HG03159 (cell line): ENCODE results near the gene KRT86.
"Not testable (repeated sequence)": the region's sequence is repeated elsewhere in the genome, so short reads cannot be mapped to it uniquely, and the experiment has no call there.

Experiments used
- ATAC-seq: cut with Tn5 transposase; IDR thresholded peaks from one replicate; pipeline ENCODE4 v1.9.1; 2021; ENCODE audit warnings: mild to moderate bottlenecking, moderate library complexity; ENCODE audit not compliant: unreplicated experiment

Gene KRT86

DNA sequence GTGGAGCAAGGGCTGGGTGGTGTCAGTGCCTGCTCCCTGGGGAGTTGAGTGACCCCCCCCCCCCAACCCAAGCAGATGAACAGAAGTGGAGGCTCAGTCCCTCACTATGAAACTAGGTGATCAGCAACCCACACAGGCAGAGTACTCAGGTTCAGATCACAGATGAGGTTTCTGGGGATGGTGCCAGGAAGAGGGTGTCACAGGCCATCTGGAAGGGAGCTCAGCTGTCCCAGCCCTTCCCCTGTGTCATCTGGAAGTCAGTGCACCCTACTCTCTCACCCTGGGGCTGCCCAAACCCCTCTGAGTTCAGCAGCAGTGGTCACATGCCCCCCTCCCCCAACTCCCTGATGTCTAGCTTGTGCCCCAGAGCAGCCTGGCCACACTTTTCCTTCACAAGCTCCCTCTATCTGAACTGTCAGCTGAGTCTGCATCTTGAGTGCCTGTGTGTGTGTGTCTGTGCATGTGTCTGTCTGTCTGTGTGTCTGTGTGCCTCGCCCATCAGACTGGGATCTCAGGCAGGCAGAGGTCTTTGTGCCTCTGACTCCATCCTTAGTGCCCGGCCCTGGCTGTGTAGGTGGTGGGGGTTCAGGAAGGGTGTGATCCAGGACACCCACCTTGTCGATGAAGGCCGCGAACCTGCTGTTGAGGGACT is 16.2 kb downstream of the KRT86 start:
- ATAC-seq = not testable (repeated sequence)

DNA sequence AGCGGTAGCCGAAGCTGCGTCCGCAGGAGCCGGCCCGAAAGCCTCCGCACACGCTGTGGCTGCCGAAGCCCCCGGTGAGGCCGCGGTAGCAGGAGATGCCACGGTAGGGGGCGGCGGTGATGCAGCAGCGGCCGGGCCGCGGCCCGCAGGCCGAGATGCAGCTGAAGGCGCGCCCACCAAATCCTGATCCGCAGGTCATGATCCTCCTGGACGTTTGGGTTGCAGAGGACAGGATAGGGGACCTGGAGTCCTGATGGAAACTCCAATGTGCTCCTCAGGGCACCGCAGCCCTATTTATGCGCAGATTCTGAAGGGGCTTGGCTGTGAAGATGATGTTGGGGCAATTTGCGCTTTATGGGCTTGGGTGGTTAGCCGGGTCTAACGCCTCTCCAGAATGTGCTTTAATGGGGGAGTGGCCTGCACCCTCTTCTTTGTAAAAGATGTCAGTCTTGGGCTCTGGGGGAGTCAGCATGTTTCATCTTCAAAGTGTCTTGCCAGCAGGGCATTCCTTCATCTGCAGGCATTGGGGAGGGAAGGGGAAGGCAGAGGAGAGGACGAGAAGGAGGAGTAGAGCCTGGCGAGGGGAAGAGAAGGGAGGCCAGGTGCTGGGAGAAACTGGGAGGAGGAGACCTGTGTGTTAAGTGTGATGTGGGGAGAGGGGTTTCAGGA is 17.0 kb downstream of the KRT86 start, which contains the start of gene KRT81:
Gene KRT81 (minus strand): TSS at position 268 of the 669 bp plus-strand sequence. CDS start 69 bp downstream, at position 199.
- ATAC-seq = no peak

- no peak for ATAC-seq
Measured at GRCh38 chr12:52293926-52294325, 19.5 kb downstream of the KRT86 start.

GRCh38 chr12:52294803-52295202 is 20.4 kb downstream of the KRT86 start:
- no peak for ATAC-seq

DNA sequence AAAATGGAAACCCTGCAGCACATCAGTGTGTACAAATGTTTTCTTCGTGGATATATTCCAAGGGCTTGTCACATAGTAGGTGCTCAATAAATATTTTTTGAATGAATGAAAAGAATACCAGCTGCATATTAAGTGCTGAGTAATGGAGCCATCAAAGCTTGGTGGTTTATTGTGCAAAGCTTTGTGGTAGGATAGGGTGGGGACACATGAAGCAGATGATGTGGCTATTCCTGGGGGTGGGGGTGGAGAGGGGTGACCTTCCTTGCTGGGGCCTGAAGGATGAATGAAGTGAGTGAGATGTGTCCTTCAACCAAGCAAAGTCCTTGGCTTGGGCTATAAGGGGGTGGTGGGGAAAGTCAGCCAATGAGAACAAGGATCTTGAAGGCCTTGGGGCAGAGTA is 21.2 kb downstream of the KRT86 start:
- ATAC-seq = no peak

- ATAC-seq = no peak
Measured at GRCh38 chr12:52296572-52297215, 22.2 kb downstream of the KRT86 start.

DNA sequence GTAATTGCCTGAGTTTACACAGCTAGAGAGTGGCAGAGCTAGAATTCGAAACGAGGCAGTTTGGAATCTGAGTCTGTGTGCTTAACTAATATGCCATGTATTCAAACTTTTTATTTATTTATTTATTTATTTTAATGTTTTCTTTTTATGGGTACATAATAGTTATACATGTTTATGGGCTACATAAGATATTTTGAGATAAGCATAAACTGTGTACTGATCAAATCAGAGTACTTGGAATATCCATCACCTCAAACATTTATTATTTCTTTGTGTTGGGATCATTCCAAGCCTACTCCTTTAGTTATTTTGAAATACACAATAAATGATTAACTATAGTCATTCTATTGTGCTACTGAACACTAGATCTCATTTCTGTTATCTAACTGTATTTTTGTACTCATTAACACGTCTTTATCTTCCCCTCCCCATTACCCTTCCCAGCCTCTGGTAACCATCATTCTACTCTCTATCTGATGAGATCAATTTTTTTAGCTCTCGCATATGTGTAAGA is 24.3 kb downstream of the KRT86 start:
- ATAC-seq = no peak

- ATAC-seq = no peak
Measured at GRCh38 chr12:52300796-52301691, 26.6 kb downstream of the KRT86 start.

- not testable (repeated sequence) for ATAC-seq
Measured at GRCh38 chr12:52301721-52302120, 27.3 kb downstream of the KRT86 start.

DNA sequence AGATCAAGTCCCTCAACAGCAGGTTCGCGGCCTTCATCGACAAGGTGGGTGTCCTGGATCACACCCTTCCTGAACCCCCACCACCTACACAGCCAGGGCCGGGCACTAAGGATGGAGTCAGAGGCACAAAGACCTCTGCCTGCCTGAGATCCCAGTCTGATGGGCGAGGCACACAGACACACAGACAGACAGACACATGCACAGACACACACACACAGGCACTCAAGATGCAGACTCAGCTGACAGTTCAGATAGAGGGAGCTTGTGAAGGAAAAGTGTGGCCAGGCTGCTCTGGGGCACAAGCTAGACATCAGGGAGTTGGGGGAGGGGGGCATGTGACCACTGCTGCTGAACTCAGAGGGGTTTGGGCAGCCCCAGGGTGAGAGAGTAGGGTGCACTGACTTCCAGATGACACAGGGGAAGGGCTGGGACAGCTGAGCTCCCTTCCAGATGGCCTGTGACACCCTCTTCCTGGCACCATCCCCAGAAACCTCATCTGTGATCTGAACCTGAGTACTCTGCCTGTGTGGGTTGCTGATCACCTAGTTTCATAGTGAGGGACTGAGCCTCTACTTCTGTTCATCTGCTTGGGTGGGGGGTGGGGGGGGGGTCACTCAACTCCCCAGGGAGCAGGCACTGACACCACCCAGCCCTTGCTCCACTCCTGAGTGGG is 27.9 kb downstream of the KRT86 start:
- ATAC-seq = not testable (repeated sequence)

DNA sequence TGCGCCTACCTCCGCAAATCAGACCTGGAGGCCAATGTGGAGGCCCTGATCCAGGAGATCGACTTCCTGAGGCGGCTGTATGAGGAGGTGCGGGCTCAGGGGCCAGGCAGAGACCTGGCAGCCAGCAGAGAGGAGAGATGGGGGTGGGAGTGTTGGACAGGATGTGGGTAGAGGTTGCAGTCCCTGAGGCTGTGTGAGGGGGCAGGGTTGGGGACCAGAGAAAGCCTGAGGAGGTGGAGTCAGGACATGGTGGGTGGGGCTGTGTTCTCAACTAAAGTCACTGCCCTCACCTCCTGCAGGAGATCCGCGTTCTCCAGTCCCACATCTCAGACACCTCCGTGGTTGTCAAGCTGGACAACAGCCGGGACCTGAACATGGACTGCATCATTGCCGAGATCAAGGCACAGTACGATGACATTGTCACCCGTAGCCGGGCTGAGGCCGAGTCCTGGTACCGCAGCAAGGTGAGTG is 30.5 kb downstream of the KRT86 start:
- peak; percentile 79 for ATAC-seq

- no peak for ATAC-seq
Measured at GRCh38 chr12:52305921-52306705, 31.7 kb downstream of the KRT86 start.

- no peak for ATAC-seq
Measured at GRCh38 chr12:52306731-52307130, 32.3 kb downstream of the KRT86 start.

DNA sequence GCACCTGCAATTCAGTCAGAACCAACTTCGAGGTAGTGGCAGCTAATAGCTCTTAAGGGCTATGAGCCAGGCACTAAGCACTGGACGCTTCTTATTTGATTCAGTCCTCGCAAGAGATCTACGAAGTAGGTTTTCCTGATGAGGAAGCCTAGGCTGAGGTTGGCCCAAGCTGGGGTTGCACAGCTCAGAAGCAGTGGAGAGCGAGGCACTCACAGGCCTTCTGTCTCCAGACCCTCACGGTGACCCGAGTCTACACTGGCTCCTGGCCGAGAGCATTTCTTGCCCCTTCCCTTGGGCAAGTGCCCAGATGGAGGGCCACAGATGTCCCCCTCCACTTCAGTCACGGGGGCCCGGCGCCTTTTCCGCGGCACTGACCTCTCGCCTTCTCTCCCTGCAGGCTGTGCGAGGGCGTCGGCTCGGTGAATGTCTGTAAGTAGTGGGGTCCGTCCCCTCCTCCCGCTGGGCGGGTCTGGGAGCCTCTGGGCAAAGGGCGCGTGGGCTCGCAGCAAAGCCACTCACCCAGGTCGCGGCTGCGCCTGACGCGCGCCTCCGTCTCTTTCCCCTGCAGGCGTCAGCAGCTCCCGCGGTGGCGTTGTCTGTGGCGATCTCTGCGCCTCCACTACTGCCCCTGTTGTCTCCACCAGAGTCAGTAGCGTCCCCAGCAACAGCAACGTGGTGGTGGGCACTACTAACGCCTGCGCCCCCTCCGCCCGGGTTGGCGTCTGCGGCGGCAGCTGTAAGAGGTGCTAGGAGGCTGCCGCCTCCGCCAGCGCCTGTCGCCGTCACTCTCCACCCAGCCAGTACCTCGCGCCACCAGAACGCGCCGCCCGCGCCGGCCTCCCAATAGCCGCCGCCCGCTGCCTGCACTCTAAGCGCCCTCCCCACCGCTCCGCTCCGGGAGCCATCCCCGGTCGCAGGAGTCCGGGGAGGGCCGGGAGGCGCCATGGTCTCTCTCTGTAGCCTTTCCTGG is 33.7 kb downstream of the KRT86 start:
- peak; percentile 55 for ATAC-seq

GRCh38 chr12:52308806-52309425 is 34.5 kb downstream of the KRT86 start:
- ATAC-seq = no peak

GRCh38 chr12:52310622-52311284 is 36.3 kb downstream of the KRT86 start:
- ATAC-seq = no peak

DNA sequence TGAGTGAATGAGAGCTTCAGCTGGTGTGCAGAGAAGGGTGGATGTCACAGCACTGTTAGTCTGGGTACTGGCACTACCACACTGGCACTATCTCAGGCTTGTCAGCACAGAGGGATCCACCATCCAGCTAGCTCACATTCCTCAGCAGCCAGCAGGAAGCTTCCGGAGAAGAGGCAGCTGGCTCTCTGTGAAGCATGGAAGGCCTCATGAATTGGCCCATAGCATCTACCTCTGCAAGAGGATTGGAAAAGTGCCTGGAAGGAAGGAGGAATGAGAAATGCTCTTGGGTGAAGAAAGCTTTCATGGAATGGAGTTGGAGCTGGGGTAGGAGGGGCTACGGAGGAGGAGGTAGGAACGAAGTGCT is 36.8 kb downstream of the KRT86 start:
- ATAC-seq = no peak
